ENCODE results near the gene NPPC. TPM values are rescaled to one million over a fixed set of nuclear protein-coding genes. Genes with fewer than 3 reads are reported as not detected.

NPPC gene
- total RNA-seq, 2 donors from 2014 or later: 0.82 to 1.1 TPM

DNA sequence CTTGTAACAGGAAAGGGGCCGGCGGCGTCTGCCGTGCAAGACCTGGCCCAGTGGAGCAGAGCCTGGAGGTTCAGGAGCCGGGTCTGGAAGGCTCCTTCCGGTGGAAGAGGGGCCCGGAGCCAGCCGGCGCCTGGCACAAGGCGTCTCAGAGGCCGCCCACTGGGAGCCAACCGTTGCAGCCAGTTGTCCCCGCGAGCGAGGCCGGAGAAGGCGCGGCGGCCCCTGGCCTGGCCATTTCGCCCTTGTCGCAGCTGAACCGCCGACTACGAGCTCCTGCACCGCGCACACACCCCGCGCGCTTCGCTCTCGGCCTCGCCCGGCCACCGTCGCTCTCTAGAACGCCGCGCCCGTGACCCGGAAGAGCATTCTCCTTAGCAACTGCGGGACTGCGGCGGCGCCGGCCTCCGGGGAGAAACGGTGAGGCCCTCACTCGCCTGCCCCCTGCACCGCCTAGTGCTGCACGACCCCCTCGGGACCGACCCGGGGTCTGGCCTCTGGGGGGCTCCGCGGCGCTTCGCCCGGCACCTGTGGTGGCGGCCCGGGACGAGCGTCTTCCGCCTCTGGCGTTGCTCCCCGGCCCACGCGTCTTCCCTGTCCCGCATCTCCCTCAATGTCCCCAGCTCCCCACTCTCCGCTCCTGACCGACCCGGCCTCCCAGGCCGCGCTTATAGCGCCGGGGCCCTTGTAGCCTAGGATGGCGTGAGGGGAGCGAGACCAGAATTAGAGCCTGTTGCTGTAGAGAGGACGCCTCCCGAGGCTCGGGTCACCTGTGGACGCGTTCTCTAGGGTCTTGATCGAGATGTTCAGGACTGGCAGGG is 35.4 kb upstream of the NPPC start, which contains the start of gene DIS3L2:
Gene DIS3L2, plus strand, starts transcription at position 365 of the 818 bp plus-strand sequence. CDS start 53,215 bp downstream, outside the sequence.
- Histone ChIP-seq H3K4me3 (peak within 1 kb of the TSS; percentile 91 to 92), H3K4me1 (peaks cover 0 to 8% of the 10 kb centered on the region in 2 donors), H3K27ac (peak within 1 kb of the TSS; percentile 55 to 72), H3K27me3 (no peaks in the 10 kb centered on the region), H3K36me3 (no peaks in the 10 kb centered on the region), H3K9me3 (no peaks in the 10 kb centered on the region)
- TF ChIP-seq, protein P1, sequence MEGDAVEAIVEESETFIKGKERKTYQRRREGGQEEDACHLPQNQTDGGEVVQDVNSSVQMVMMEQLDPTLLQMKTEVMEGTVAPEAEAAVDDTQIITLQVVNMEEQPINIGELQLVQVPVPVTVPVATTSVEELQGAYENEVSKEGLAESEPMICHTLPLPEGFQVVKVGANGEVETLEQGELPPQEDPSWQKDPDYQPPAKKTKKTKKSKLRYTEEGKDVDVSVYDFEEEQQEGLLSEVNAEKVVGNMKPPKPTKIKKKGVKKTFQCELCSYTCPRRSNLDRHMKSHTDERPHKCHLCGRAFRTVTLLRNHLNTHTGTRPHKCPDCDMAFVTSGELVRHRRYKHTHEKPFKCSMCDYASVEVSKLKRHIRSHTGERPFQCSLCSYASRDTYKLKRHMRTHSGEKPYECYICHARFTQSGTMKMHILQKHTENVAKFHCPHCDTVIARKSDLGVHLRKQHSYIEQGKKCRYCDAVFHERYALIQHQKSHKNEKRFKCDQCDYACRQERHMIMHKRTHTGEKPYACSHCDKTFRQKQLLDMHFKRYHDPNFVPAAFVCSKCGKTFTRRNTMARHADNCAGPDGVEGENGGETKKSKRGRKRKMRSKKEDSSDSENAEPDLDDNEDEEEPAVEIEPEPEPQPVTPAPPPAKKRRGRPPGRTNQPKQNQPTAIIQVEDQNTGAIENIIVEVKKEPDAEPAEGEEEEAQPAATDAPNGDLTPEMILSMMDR (IDR thresholded peaks at IDR 0.05): peak in 1 of 2 donors; percentile 24
- DNase-seq (ENCODE audit: low spot score): peak; percentile 75

DNA sequence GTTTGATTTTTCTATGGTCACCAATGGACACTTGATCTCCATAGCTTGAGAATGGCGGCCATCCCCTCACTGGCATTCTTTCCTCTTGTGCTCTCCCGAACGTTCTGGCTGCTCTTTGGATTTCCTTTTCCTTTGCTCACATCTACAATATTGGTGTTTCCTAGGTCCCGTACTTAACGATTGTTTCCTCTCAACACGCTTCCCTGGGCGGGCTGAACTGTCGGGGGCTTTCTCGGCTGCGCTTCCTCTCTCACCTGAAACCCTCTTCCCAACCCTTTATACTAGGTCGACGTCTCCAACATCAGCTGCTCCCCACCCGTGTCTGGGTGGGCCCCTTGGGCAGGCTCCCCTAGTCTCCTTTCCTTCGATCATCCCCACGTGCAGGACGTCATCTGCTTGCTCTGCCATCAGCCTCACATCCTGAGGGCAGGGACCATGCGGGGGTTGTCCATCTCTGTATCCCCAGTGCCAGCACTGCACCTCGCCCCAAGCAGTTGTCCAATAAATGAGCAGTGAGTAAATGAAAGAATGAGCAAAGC is 34.7 kb upstream of the NPPC start:
- peak overlapping the region; percentile 55 to 72 for H3K27ac ChIP-seq

DNA sequence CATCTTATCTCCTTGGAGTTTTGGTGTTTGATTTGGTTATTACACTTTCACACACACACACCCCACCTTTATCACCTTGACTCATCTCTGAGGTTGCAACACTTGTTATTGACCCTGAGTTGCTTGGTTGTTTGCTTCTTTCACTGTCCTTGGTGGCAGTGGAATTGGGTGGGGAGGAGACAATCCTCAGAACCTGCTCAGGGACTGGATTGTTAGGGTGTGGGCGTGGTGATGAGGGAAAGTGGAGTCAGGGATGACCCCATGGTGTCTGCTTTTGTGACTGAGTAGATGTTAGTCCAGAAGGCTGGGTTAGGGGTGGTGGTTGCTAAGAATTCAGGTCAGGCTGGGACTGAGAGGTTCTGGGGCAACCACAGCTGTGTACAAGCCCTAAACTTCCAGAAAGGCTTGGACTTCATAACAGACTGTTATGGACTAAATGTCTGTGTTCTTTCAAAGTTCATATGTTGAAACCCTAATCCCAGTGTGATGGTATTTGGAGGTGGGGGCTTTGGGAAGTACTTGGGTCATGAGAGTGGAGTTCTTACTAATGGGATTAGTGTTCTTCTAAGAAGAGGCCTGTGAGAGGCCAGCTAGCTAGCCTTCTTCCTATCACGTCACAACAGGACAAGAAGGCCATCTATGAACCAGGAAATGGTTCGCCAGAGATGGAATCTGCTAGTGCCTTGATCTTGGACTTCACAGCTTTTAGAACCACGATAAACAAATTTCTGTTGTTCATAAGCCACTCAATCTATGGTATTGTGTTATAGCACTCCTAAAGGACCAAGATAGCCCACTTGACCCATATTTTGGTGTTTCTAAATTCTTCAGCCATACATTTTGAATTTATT is 31.9 kb upstream of the NPPC start:
- no peaks in the 10 kb centered on the region for H3K36me3 ChIP-seq
- H3K4me1 ChIP-seq: peaks cover 0 to 8% of the 10 kb centered on the region in 2 donors
- DNase-seq (ENCODE audit: low spot score): no peak
- no peak overlapping the region for H3K4me3 ChIP-seq
- no peak overlapping the region for H3K27ac ChIP-seq
- no peaks in the 10 kb centered on the region for H3K27me3 ChIP-seq
- TF ChIP-seq, protein P1 (IDR thresholded peaks at IDR 0.05): no peak
- H3K9me3 ChIP-seq: no peaks in the 10 kb centered on the region

More for the DNA sequence above, 34.7 kb upstream of the NPPC start:
- no peaks in the 10 kb centered on the region for H3K9me3 ChIP-seq
- H3K36me3 ChIP-seq: no peaks in the 10 kb centered on the region
- peak overlapping the region; percentile 91 to 92 for H3K4me3 ChIP-seq
- H3K27me3 ChIP-seq: no peaks in the 10 kb centered on the region
- DNase-seq (ENCODE audit: low spot score): no peak
- peaks cover 0 to 8% of the 10 kb centered on the region in 2 donors for H3K4me1 ChIP-seq
- TF ChIP-seq, protein P1 (IDR thresholded peaks at IDR 0.05): no peak

DNA sequence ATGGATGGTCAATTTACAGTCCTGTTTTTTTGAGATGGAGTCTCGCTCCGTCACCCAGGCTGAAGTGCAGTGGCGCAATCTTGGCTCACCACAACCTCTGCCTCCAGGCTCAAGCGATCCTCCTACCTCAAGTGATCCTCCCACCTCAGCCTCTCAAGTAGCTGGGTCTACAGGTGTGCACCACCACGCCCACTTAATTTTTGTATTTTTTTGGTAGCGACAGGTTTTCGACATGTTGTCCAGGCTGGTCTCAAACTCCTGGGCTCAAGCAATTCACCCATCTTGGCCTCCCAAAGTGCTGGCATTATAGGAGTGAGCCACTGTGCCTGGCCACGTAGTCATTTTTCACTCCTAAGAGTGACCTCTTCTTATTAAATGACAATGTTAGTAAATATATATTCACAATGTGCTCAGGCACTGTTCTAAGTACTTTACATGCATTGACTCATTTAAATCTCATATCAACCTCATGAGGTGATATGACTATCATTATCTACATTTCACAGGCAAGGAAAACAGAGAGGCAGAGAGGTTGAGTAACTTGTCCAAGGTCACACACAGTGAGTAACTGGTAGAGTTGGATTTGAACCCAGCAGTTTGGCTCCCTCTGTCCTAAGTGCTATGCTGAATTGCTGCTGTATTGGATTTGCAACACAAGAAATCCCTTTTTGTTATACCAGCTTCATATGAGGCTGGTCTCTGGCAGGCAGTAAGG is 29.7 kb upstream of the NPPC start:
- H3K27ac ChIP-seq: no peak overlapping the region
- TF ChIP-seq, protein P1 (IDR thresholded peaks at IDR 0.05): no peak
- no peaks in the 10 kb centered on the region for H3K27me3 ChIP-seq
- no peak for DNase-seq (ENCODE audit: low spot score)
- no peaks in the 10 kb centered on the region for H3K36me3 ChIP-seq
- H3K4me3 ChIP-seq: no peak overlapping the region
- peaks cover 0 to 5% of the 10 kb centered on the region in 2 donors for H3K4me1 ChIP-seq
- H3K9me3 ChIP-seq: peaks cover 0 to 8% of the 10 kb centered on the region in 2 donors

DNA sequence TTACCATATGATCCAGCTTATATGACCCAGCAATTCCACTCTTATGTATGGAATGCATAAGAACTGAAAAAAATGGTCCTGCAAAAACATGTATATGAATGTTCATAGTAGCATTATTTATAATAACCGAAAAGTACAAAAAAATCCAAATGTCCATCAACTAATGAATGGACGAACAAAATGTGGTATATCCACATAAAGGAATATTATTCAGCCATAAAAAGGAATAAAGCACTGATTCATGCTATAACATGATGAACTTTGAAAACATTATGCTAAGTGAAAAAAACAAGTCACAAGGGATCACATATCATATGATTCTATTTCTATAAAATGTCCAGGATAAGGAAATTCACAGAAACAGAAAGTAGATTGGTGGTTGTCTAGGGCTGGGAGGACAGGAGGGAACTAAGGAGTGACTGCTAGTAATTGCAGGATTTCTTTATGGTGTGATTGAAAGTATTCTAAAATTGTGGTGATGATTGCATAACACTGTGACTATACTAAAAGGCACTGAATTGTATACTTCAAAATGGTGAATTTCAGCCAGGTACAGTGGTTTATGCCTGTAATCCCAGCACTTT is 25.3 kb upstream of the NPPC start:
- no peaks in the 10 kb centered on the region for H3K4me1 ChIP-seq
- TF ChIP-seq, protein P1 (IDR thresholded peaks at IDR 0.05): no peak
- H3K4me3 ChIP-seq: no peak overlapping the region
- peaks cover 0 to 8% of the 10 kb centered on the region in 2 donors for H3K9me3 ChIP-seq
- no peak for DNase-seq (ENCODE audit: low spot score)
- no peak overlapping the region for H3K27ac ChIP-seq
- H3K36me3 ChIP-seq: no peaks in the 10 kb centered on the region
- no peaks in the 10 kb centered on the region for H3K27me3 ChIP-seq

Measured in right atrium auricular region (tissue), 2 donors.